ENCODE measurements around the gene PLA2G12B. TPM values are rescaled to one million over a fixed set of nuclear protein-coding genes. Genes with fewer than 3 reads are reported as not detected.

PLA2G12B gene, protein sequence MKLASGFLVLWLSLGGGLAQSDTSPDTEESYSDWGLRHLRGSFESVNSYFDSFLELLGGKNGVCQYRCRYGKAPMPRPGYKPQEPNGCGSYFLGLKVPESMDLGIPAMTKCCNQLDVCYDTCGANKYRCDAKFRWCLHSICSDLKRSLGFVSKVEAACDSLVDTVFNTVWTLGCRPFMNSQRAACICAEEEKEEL
- total RNA-seq: 1 to 10 TPM in 1 of 2 donors, under 1 TPM in 1; 0.68 to 2.0 TPM
- polyA plus RNA-seq: 1 to 10 TPM in 1 of 2 donors, under 1 TPM in 1; 0.15 to 2.3 TPM
- long read RNA-seq, donor 1: 0 reads
- long read RNA-seq, donor 2: 0 reads
- long read RNA-seq, donor 3: 0 reads
- long read RNA-seq, donor 4: 0 reads
- long read RNA-seq, donor 5: 0 reads

GRCh38 chr10:72954596-72955554 lies at the start of gene PLA2G12B:
Gene PLA2G12B, minus strand, starts transcription at chr10:72954806. Its CDS starts 121 bp downstream, at chr10:72954685.
- TF ChIP-seq, protein P1, sequence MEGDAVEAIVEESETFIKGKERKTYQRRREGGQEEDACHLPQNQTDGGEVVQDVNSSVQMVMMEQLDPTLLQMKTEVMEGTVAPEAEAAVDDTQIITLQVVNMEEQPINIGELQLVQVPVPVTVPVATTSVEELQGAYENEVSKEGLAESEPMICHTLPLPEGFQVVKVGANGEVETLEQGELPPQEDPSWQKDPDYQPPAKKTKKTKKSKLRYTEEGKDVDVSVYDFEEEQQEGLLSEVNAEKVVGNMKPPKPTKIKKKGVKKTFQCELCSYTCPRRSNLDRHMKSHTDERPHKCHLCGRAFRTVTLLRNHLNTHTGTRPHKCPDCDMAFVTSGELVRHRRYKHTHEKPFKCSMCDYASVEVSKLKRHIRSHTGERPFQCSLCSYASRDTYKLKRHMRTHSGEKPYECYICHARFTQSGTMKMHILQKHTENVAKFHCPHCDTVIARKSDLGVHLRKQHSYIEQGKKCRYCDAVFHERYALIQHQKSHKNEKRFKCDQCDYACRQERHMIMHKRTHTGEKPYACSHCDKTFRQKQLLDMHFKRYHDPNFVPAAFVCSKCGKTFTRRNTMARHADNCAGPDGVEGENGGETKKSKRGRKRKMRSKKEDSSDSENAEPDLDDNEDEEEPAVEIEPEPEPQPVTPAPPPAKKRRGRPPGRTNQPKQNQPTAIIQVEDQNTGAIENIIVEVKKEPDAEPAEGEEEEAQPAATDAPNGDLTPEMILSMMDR (IDR thresholded peaks at IDR 0.05; ENCODE audit: control extremely low read depth, extremely low read depth): no peak
- Histone ChIP-seq H3K27ac (ENCODE audit: low read depth in 1 of 2, low read length in 1 of 2) (peak within 1 kb of the TSS in 1 of 2 donors; percentile 6), H3K9me3 (ENCODE audit: control insufficient read depth in 4 of 4, insufficient read depth in 3 of 4, low read length in 3 of 4) (no peaks in the 10 kb centered on the region), H3K4me3 (no peak within 1 kb of the TSS), H3K9ac (ENCODE audit: insufficient read depth in 1 of 2, low read length in 2 of 2) (no peak within 1 kb of the TSS), H3K27me3 (ENCODE audit: control insufficient read depth in 3 of 3, insufficient read depth in 3 of 3, low read length in 2 of 3) (no peaks in the 10 kb centered on the region), H3K36me3 (ENCODE audit: control insufficient read depth in 4 of 4, insufficient read depth in 4 of 4, low read length in 4 of 4) (no peaks in the 10 kb centered on the region), H3K4me1 (ENCODE audit: control insufficient read depth in 5 of 5, insufficient read depth in 5 of 5, low read length in 5 of 5) (peaks cover 0 to 5% (median 0%) of the 10 kb centered on the region in 5 donors)
- WGBS, 2 donors: 71 to 84% methylated on average over 12 of the region's 12 CpGs
- ATAC-seq (ENCODE audit: insufficient read depth, low FRiP score) (peak; percentile 76), DNase-seq (peak in 2 of 3 donors; percentile 28 to 30)

DNA sequence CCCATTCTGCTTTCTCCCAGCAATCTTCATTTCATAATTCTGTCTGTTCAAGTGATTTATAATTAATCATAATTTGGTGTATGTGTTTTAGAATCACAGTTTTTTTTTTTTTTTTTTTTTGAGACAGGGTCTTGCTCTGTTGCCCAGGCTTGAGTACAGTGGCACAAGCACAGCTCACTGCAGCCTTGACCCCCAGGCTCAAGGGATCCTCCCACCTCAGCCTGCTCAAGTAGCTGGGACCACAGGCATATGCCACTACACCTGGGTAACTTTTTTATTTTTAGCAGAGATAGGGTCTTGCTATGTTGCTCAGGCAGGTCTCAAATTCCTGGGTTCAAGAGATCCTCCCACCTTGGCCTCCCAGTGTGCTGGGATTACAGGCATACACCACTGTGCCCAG lies 49.2 kb upstream of the PLA2G12B start:
- Histone ChIP-seq H3K4me1 (ENCODE audit: control insufficient read depth in 5 of 5, insufficient read depth in 5 of 5, low read length in 5 of 5) (no peaks in the 10 kb centered on the region), H3K9ac (ENCODE audit: insufficient read depth in 1 of 2, low read length in 2 of 2) (no peak overlapping the region), H3K27ac (ENCODE audit: low read depth in 1 of 2, low read length in 1 of 2) (no peak overlapping the region), H3K27me3 (ENCODE audit: control insufficient read depth in 3 of 3, insufficient read depth in 3 of 3, low read length in 2 of 3) (no peaks in the 10 kb centered on the region), H3K36me3 (ENCODE audit: control insufficient read depth in 4 of 4, insufficient read depth in 4 of 4, low read length in 4 of 4) (peaks cover 3 to 19% (median 12%) of the 10 kb centered on the region in 4 donors), H3K4me3 (no peak overlapping the region), H3K9me3 (ENCODE audit: control insufficient read depth in 4 of 4, insufficient read depth in 3 of 4, low read length in 3 of 4) (no peaks in the 10 kb centered on the region)
- DNase-seq (no peak), ATAC-seq (ENCODE audit: insufficient read depth, low FRiP score) (no peak)
- TF ChIP-seq, protein P1 (IDR thresholded peaks at IDR 0.05; ENCODE audit: control extremely low read depth, extremely low read depth): no peak

GRCh38 chr10:73000973-73001372 lies 46.4 kb upstream of the PLA2G12B start:
- no peak overlapping the region for H3K27ac ChIP-seq (ENCODE audit: low read depth in 1 of 2, low read length in 1 of 2)
- no peaks in the 10 kb centered on the region for H3K27me3 ChIP-seq (ENCODE audit: control insufficient read depth in 3 of 3, insufficient read depth in 3 of 3, low read length in 2 of 3)
- WGBS, 2 donors: 95 to 98% methylated on average over 3 of the region's 3 CpGs
- no peaks in the 10 kb centered on the region for H3K9me3 ChIP-seq (ENCODE audit: control insufficient read depth in 4 of 4, insufficient read depth in 3 of 4, low read length in 3 of 4)
- no peak overlapping the region for H3K4me3 ChIP-seq
- no peak overlapping the region for H3K9ac ChIP-seq (ENCODE audit: insufficient read depth in 1 of 2, low read length in 2 of 2)
- TF ChIP-seq, protein P1 (IDR thresholded peaks at IDR 0.05; ENCODE audit: control extremely low read depth, extremely low read depth): no peak
- no peaks in the 10 kb centered on the region for H3K4me1 ChIP-seq (ENCODE audit: control insufficient read depth in 5 of 5, insufficient read depth in 5 of 5, low read length in 5 of 5)
- peaks cover 1 to 7% (median 4%) of the 10 kb centered on the region in 4 donors for H3K36me3 ChIP-seq (ENCODE audit: control insufficient read depth in 4 of 4, insufficient read depth in 4 of 4, low read length in 4 of 4)
- DNase-seq: no peak
- ATAC-seq (ENCODE audit: insufficient read depth, low FRiP score): no peak
